ENCODE data around the gene PANX2.

Gene PANX2

DNA sequence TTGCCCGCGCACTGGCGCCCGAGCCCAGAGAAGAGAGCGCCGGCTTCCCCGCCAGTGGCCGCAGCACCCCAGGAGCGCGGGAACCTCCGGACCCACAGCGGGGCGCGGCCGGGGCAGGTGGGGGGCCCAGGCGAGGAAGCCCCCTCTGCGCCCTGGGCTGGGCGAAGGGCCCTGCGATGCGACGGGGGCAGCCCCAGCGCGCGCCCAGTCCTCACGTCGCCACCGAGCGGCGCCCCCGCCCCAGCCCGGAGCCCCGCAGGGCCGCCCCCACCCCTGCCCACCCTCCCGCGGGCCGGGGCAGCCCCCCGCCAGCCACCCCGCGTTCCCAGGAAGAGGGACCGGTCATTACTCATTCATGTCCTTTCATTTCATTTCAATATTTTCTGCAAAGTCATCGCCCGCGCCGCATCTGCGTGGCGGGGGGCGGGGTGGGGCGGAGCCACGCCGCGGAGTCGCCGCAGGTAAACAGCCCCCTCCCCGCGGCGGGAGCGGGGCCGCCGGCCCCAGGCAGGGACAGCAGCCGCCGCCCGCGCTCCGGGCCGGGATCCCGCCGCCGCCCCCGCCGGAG, 673 bp upstream of the PANX2 start:
- DNase-seq (ENCODE audit: low read depth in 2 of 2, low spot score in 1 of 2), result no peak

DNA sequence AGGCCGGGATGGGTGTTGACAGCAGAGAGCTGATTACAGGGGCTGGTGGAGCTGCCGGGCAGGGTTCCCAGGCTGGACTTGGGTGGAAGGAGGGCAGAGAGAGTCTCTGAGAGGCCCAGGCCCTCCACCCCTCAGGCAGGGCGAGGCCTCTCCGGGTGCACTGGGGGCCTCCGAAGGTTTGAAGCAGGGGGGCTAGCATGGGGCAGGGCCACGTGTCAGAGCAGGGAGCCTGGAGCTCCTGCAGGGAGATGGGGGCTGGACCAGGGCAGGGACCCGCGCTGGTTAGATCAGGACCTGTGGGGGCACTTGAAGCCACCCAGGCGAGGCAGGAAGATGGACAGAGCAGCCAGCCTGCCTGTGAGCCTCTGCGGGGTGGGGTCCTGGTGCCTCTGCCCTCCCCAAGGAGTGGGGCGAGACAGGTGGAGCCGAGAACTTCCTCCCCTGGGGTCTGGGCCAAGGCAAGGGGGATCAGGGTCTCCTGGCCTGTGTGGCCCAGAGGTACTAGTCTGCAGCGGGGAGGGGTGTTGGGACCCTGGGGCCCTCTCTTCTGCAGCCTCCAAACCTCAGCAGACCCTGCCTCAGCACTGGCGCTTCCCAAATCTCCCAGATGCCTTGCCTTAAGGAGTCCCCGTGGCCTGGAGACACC, 911 bp downstream of the PANX2 start:
- no peak for DNase-seq (ENCODE audit: low read depth in 2 of 2, low spot score in 1 of 2)

DNA sequence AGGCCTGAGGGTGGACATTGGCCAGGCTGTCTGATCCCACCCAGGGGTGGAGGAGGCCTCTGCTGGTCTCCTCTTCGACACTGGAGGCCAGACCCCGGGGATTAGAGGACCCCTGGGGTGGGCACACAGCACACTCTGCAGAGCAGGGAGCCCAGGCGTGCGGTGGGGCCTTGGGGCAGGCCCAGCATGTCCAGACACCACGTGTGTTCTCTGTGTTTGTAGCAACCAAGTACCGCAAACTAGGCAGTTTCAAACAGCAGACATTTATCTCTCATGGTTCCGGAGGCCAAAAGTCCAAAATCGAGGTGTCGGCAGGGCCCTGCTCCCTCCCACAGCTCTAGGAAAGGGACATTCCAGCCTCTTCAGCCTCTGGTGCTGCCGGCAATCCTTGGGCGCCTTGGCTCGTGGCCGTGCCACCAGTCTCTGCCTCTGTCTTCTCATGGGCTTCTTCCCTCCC, 1.5 kb downstream of the PANX2 start:
- no peak for DNase-seq (ENCODE audit: low read depth in 2 of 2, low spot score in 1 of 2)

DNA sequence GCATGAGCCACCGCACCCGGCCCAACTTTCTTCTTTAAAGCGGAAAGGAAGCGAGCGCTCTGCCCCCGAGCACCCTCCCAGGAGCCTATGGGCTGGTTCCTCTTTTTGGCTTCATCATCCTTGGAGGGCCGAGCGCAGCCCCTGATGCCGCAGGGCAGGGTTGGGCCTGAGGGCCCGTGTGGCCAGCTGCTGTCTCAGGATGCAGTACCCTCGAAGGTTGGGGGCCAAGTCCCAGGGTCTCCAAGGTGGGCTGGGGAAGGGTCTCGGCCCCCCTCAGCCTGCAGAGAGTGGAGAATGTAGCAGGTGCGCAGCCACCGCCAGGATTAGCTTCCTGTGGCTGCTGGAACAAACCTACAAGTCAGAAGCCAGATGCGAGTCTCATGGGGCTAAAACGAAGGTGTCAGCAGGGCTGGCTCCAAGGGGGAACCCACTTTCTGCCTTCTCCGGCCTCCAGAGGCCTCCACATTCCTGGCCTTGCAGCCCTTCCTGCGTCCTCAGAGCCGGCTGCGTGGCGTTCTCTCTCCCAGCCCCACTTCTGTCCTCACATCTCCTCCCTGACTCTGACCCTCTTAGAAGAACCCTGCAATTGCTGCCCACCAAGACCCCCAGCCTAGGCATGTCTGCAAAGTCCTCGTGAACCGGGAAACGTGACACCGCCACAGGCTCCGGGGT, 2.9 kb downstream of the PANX2 start:
- no peak for DNase-seq (ENCODE audit: low read depth in 2 of 2, low spot score in 1 of 2)

DNA sequence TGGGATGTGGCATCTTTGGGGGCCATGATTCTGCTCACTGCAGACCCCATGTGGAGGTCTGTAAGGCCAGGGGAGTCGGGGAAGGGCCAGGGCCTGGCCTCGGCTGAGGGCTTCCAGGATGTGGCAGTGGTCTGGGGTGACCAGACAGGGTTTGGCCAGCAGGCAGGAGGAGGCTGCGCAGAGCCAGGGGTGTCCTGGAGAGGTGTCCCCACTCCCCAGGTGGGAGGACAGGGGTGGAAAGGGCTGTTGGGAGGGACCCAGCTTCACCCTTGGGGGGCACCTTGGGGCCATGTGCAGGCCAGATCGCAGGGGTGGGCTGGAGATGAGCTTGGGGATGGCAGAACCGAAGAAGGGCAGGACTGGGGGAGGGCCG, 3.4 kb downstream of the PANX2 start:
- no peak for DNase-seq (ENCODE audit: low read depth in 2 of 2, low spot score in 1 of 2)

DNA sequence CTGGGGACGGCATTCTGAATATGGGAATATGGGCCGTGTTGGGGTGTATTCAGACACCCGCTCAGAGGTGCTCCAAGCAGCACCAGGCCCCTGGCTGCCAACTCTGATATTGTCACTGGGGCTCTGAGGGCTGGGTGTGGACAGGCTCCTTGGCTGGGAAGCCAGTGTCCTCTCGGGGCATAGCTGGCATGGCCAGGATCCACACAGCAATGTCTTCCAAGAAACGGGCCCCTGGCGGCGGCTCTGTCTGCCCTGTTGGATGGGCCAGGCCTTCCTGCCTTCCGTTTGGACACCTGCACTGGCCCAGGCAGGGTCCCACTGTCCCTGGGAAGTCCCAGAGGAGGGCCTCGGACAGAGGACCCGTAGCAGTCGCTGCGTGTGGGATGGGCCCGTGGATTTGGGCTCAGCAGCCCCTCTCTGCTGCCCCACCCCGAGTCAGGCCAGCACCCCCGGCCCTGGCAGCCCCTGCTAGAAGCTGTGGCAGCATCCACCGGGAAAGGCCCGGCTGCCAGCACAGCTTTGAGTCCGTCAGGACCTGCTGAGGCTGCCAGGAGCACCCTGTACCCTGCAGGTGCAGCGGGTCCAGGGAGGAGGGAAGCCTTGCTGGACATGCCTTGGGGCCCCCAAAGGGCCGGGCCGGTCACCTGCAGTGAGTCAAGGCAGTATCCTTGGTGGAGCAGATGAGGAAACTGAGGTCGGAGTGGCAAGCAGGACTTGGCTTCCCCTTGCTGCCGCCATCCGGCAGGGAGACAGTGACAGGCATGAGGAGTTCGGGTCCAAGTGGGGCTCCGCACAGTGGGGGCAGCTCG, 4.1 kb downstream of the PANX2 start:
- no peak for DNase-seq (ENCODE audit: low read depth in 2 of 2, low spot score in 1 of 2)

DNA sequence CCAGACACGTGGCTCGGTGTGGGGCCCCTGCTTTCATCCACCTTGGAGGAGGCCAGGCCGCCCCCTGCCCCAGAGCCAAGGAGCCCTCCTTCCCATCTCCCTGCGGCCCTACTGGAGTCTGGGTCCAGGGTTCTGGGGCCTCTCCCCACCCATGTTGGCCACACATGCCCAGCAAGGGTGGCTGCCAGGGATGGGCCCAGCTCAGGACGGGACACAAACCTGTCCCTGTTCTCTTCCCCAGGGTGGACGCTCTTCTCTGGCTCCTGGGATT, 4.6 kb downstream of the PANX2 start:
- DNase-seq (ENCODE audit: low read depth in 2 of 2, low spot score in 1 of 2), result no peak

DNA sequence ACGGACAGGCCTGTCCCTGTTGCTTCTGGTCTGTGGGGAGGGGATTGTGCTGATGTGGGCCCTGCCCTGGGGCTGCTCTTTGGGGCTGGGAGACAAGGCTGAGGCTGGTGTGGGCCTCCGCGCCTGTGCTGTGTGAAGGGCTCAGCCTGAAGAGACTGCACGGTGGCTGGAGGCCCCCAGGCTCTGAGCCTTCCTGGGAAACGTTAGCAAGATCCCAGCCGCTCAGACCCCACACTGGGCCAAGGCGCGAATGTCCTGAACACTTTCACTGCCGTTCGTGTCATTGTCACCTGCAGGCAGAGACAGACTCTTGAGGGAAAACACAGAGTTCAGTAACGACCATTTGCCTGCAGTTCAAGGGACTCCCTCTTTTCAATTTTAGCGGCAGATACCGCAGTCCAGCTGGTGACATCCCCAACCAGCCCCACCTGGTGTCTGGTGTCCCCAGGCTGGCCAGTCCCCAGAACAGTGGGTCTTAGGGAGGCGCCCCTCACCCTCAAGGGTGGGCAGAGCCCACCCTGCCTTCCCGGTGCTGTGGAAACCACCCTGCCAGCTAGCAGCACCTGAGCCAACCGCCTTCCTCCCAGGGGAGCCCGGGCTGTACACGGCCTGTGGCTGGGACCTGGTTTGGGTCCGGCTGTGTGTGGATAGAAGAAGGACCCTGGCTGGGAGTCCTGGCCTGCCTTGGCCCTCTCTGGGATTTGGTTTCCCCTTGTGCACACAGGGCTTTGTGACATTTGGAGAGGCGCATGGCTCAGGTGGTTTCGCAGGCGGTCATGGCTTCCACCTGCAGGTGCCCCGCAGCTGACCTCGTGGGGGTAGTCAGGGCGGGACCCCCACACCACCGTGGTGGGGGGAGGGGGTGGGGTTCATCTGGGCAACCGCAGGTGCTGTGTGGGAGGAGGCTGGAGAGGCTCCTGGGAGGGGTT, 5.7 kb downstream of the PANX2 start:
- no peak for DNase-seq (ENCODE audit: low read depth in 2 of 2, low spot score in 1 of 2)

DNA sequence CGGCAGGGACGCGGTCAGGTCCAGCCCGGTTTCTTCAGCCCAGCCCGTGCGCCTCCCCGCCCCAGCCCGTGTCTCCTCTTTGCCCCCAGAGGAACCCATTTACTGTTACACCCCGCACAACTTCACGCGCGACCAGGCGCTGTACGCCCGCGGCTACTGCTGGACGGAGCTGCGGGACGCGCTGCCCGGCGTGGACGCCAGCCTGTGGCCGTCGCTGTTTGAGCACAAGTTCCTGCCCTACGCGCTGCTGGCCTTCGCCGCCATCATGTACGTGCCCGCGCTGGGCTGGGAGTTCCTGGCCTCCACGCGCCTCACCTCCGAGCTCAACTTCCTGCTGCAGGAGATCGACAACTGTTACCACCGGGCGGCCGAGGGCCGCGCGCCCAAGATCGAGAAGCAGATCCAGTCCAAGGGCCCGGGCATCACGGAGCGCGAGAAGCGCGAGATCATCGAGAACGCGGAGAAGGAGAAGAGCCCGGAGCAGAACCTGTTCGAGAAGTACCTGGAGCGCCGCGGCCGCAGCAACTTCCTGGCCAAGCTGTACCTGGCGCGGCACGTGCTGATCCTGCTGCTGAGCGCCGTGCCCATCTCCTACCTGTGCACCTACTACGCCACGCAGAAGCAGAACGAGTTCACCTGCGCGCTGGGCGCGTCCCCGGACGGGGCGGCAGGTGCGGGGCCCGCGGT, 6.5 kb downstream of the PANX2 start:
- no peak for DNase-seq (ENCODE audit: low read depth in 2 of 2, low spot score in 1 of 2)

DNA sequence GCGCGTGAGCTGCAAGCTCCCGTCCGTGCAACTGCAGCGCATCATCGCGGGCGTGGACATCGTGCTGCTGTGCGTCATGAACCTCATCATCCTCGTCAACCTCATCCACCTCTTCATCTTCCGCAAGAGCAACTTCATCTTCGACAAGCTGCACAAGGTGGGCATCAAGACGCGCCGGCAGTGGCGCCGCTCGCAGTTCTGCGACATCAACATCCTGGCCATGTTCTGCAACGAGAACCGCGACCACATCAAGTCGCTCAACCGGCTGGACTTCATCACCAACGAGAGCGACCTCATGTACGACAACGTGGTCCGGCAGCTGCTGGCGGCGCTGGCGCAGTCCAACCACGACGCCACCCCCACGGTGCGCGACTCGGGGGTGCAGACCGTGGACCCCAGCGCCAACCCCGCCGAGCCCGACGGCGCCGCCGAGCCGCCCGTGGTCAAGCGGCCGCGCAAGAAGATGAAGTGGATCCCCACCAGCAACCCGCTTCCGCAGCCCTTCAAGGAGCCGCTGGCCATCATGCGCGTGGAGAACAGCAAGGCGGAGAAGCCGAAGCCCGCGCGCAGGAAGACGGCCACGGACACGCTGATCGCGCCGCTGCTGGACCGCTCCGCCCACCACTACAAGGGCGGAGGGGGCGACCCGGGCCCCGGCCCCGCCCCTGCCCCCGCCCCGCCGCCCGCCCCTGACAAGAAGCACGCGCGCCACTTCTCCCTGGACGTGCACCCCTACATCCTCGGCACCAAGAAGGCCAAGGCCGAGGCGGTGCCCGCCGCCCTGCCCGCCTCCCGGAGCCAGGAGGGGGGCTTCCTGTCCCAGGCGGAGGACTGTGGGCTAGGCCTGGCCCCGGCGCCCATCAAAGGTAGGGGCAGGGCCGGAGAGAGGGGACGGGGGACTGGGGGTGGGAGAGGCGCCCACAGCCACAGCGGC, 7.3 kb downstream of the PANX2 start:
- DNase-seq (ENCODE audit: low read depth in 2 of 2, low spot score in 1 of 2), result no peak

DNA sequence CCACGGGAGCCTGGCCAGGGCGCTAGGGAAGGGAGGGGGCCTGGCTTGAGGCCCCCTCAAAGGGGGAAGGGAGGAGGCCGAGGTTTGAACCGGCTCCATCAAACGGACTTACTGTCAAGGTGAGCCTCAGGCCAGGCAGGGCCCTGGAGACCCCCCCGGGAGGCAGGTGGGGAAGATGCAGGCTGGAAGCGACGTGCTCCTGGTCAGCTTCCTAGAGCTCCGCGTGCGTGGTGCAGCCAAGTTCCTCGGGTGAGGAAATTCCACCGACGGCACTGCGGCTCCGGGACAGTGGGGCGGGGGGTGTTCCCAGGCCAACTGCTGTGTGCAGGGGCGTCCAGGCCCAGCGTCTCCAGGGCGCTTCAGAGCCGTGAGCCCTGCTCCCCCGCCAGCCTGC, 7.9 kb downstream of the PANX2 start:
- DNase-seq (ENCODE audit: low read depth in 2 of 2, low spot score in 1 of 2), result no peak

DNA sequence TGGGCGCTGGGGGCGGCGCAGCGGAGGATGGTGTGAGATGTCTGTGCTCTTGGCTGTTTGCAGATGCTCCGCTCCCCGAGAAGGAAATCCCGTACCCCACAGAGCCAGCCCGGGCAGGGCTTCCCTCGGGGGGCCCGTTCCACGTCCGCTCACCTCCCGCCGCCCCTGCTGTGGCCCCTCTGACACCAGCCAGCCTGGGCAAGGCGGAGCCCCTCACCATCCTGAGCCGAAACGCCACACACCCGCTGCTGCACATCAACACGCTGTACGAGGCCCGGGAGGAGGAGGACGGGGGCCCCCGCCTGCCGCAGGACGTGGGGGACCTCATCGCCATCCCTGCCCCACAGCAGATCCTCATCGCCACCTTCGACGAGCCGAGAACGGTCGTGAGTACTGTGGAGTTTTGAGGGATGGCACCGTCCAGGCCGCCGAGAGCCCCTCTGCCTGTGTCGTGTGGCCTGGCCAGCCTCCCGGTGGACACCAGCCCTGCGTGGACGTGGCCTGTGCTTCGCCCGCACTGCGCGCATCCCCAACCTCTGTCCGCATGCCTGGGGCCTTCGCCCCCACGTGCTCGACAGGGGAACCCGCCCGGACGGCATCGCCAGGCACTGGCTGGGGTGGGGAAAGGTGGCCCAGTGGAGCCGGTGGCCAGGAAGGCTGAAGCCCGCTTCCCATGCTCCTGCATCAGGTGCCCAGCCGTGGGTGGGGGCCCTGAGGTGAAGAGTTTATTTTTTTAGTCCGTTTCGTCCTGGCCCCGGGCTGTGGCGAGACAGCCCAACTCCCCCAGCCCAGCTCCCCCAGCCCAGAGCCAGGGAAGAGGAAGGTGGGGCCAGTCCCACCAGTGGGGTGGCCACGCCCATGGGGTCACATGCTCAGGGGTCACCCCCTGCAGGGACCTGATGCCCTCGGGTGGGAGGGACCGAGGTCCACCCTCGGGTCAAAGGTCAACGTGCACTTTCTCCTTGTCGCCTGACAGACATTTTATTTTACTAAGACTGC, 8.6 kb downstream of the PANX2 start:
- DNase-seq (ENCODE audit: low read depth in 2 of 2, low spot score in 1 of 2), result no peak

DNA sequence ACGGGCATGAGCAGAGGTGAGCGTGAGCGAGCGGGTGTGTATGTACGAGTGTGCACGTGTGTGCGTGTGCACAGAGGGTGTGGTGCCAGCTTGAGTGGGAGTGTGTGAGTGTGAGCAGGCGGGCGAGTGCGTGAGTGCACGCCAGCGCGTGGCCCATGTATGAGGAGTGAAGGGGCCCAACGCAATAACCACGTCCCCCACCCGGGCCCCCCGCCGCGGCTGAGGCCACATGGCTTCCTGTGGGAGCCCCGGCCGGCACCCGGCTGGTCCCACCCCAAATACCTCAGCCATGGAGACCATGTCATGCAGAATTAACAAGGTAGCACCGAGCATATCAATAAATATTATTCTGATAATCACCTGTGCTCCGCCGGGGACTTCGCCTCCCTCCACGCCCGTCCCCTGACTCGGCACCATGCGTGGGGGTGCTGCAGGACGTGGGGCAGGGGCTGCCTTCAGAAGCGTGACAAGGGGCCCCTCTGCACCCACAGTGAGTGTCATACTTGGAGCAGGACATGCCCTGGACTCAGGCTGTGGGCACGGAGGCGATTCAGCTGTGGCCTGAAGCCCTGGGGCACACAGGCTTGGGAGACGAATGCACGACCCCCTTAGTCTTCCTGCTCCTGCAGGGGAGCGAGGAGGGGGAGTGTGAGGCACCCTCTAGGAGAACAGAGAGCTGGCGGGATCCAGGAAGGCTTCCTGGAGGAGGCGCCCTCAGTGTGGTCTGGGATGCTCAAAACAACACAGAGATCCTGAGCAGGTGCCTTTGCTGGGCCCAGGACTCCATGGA, 9.6 kb downstream of the PANX2 start:
- no peak for DNase-seq (ENCODE audit: low read depth in 2 of 2, low spot score in 1 of 2)

DNA sequence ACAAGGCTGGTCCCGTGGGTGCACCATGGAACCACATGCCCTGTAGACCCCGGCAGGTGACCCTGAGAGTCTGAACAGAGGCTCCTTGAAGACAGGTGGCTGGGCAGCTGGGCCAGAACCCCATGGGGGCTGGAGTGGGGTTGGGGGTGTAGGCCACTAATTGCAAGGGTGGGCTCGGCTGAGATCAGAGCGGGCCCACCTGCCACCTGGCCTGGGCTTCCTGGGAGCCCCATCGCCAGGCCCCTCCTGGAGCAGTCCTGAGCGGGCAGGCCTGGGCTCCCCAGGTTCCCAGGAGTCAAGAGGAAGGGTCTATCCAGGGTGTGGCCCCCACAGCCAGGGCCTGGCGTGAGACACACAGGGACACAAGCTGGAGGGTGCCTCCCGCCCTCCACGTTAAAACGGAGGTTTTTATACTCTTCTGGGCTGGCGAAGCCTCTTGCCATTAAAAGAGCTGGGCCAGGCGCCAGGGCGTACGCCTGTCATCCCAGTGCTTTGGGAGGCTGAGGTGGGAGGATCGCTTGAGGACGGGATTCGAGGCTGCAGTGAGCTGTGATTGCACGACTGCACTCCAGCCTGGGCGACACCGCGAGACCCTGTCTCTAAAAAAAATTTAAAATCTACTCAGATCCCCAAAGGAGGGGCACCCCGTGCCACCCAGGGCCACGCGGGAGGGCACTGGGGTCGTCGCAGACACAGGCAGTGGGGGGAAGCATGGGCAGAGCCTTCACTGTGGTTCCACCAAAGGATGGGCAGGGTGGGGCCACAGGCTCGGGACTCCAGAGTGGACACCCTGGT, 10.4 kb downstream of the PANX2 start:
- no peak for DNase-seq (ENCODE audit: low read depth in 2 of 2, low spot score in 1 of 2)

DNA sequence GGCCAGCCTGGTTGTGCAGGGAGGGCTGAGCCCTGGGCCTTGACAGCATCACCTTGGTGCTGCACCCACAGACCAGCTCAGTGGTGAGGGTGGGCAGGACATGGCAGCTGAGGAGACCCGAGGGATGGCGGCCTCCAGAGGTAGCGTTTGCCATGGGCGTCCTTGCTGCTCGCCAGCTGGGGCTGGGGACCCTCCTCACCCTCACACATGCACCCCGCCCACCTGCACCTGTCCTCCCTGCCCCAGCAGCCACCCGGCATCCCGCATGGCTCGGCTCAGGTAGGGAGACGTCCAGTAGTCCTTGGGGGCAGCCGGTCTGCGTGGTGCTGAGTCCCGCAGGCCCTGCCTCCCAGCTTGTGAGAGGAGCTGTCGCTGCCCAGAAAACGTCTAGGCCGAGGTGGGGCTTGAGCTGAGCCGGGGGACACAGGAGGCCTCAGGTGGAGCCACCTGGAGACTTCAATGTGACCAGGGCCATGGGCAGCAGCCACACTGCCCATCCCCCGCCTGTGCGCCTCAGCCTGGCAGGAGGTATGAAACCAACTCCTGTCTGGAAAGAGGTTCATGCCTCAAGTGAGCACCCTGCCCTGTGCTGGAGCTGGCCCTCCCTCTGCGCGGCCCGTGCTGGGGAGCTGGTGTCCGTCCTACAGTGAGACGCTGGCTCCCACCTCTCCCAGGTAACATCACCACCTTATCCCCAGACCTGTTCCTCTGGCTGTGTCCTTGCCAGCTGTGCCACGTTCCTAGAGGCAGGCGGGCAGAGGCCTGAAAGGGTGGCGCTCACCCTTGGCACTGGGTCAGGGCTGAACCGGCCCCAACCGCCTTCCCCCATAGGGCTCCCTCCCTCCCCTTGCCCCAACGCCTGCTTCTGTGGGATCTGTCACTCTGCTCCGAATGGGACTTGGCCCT, 11.9 kb downstream of the PANX2 start:
- no peak for DNase-seq (ENCODE audit: low read depth in 2 of 2, low spot score in 1 of 2)

Data from stimulated activated CD8-positive, alpha-beta memory T cell treated with anti-CD3 and anti-CD28 coated beads, Interleukin-4, amount 100 ng/mL, for 1 hour (primary cell).